BJ (cell line): Measurements from ENCODE around the gene RPS6KB1. TPM values are rescaled to one million over a fixed set of nuclear protein-coding genes. Genes with fewer than 3 reads are reported as not detected.

Experiments used
- polyA plus RNA-seq: library from polyadenylated mRNA; depleted of rRNA; stranded (reverse); fragments of >200 nt; gene quantifications from 2 replicates; pipeline ENCODE4 v1.2.3, GENCODE V29; 2011; rRNA removed
- small RNA-seq: library from RNA; depleted of rRNA; stranded (forward); fragments of <200 nt; gene quantifications from one replicate; pipeline ENCODE3, GENCODE V24; 2012; ENCODE audit warnings: low replicate concordance, low read depth; ENCODE audit not compliant: insufficient read length

The RPS6KB1 gene
- polyA plus RNA-seq, 1 experiment: 7.4 TPM

Small RNA genes within 50 kb of the gene (small RNA-seq; reads per million reads assigned to genes)
- gene RNU6-450P: not detected
- not detected for gene RPS29P21

Other genes starting within 250 kb of the RPS6KB1 start
- gene PTRH2, start 185.7 kb upstream of the RPS6KB1 start, polyA plus RNA-seq: 31.4 and 42.4 TPM in 2 replicates
- gene VMP1, start 185.5 kb upstream of the RPS6KB1 start, polyA plus RNA-seq: 105 and 186 TPM in 2 replicates
- 2.3 and 4.2 TPM in 2 replicates for gene TUBD1, start 178 bp upstream of the RPS6KB1 start, polyA plus RNA-seq
- gene RNFT1, start 71.6 kb downstream of the RPS6KB1 start, polyA plus RNA-seq: 12.4 and 13.6 TPM in 2 replicates
- gene HEATR6, start 185.8 kb downstream of the RPS6KB1 start, polyA plus RNA-seq: 20.7 and 24.2 TPM in 2 replicates